ENCODE results near the gene MCM10. TPM values are rescaled to one million over a fixed set of nuclear protein-coding genes. Genes with fewer than 3 reads are reported as not detected.

The MCM10 gene
- total RNA-seq, 1 experiment from 2014 or later, result 14.3 TPM

GRCh38 chr10:13115832-13116803, 45.2 kb upstream of the MCM10 start:
- Histone ChIP-seq H3K4me3 (ENCODE audit: low read length) (no peak overlapping the region), H3K27ac (ENCODE audit: low read length) (no peak overlapping the region), H3K9me2 (replicated peaks; ENCODE audit: low read length) (no peaks in the 10 kb centered on the region), H3K36me3 (ENCODE audit: low read depth, low read length) (no peaks in the 10 kb centered on the region), H3K79me2 (ENCODE audit: low read length) (no peaks in the 10 kb centered on the region), H3K4me2 (ENCODE audit: low read length) (no peak overlapping the region), H3K9ac (ENCODE audit: low read length) (no peak overlapping the region), H4K20me1 (ENCODE audit: low read length) (no peaks in the 10 kb centered on the region), H2AFZ (ENCODE audit: low read length) (no peak overlapping the region), H3K27me3 (ENCODE audit: low read length) (no peaks in the 10 kb centered on the region), H3F3A (ENCODE audit: low read length, unreplicated experiment) (no peaks in the 10 kb centered on the region), H3K9me3 (ENCODE audit: low read length) (no peaks in the 10 kb centered on the region), H3K4me1 (ENCODE audit: insufficient read depth, low read length) (no peaks in the 10 kb centered on the region)
- CTCF ChIA-PET, result no interaction called here
- DNase-seq (no peak), ATAC-seq (no peak)
- intact Hi-C loops (cut with micrococcal nuclease), result no loop called here
- TF ChIP-seq CTCF (conservative IDR thresholded peaks at IDR 0.05; ENCODE audit: low read depth, low read length), result no peak
- no peak for TF ChIP-seq EZH2phosphoT487 (IDR thresholded peaks at IDR 0.05; ENCODE audit: borderline replicate concordance, low read length)
- TF ChIP-seq EZH2 (IDR thresholded peaks at IDR 0.05; ENCODE audit: low read length, unreplicated experiment), result no peak
- POLR2A ChIA-PET (ENCODE audit: unreplicated experiment), result no interaction called here
- no TSS peak for BruUV-seq (replicated peaks)

- TF ChIP-seq EZH2phosphoT487 (IDR thresholded peaks at IDR 0.05; ENCODE audit: borderline replicate concordance, low read length) (no peak), CTCF (conservative IDR thresholded peaks at IDR 0.05; ENCODE audit: low read depth, low read length) (no peak), EZH2 (IDR thresholded peaks at IDR 0.05; ENCODE audit: low read length, unreplicated experiment) (no peak)
- CTCF ChIA-PET, result no interaction called here
Observed at GRCh38 chr10:13117841-13118783, 43.2 kb upstream of the MCM10 start.

More at GRCh38 chr10:13117841-13118783, 43.2 kb upstream of the MCM10 start:
- H3K4me3 ChIP-seq (ENCODE audit: low read length), result no peak overlapping the region
- ATAC-seq, result no peak
- no peaks in the 10 kb centered on the region for H3F3A ChIP-seq (ENCODE audit: low read length, unreplicated experiment)
- no peak overlapping the region for H3K4me2 ChIP-seq (ENCODE audit: low read length)
- no peaks in the 10 kb centered on the region for H3K79me2 ChIP-seq (ENCODE audit: low read length)
- DNase-seq, result no peak
- no peak overlapping the region for H3K27ac ChIP-seq (ENCODE audit: low read length)
- no peak overlapping the region for H3K9ac ChIP-seq (ENCODE audit: low read length)
- no peak overlapping the region for H2AFZ ChIP-seq (ENCODE audit: low read length)
- no peaks in the 10 kb centered on the region for H4K20me1 ChIP-seq (ENCODE audit: low read length)
- intact Hi-C loops (cut with micrococcal nuclease), result no loop called here
- no peaks in the 10 kb centered on the region for H3K9me3 ChIP-seq (ENCODE audit: low read length)
- no TSS peak for BruUV-seq (replicated peaks)
- no peaks in the 10 kb centered on the region for H3K9me2 ChIP-seq (replicated peaks; ENCODE audit: low read length)
- H3K27me3 ChIP-seq (ENCODE audit: low read length), result no peaks in the 10 kb centered on the region
- POLR2A ChIA-PET (ENCODE audit: unreplicated experiment), result no interaction called here
- no peaks in the 10 kb centered on the region for H3K4me1 ChIP-seq (ENCODE audit: insufficient read depth, low read length)
- H3K36me3 ChIP-seq (ENCODE audit: low read depth, low read length), result 0 out of 2 replicates have a peak, but pooled peaks cover 3% of the 10 kb centered on the region

Data from PC-3 (cell line).